Thyroid gland (tissue), 4 donors: Measurements from ENCODE around the gene RPL29.

Experiments
- POLR2A ChIP-seq, 2 donors: fragments of 450-650 bp; IDR thresholded peaks; one replicate each; pipeline ENCODE4 v1.6.1; 2017; ENCODE audit warnings: antibody characterized with exemption in 2 of 2, mild to moderate bottlenecking in 2 of 2, moderate library complexity in 1 of 2
- TF ChIP-seq, protein P1 (sequence below), 6 experiments: fragments of 200-600 bp in 3 of 6; fragments of 450-650 bp in 3 of 6; sonication (generic) in 3 of 6; IDR thresholded peaks; one replicate each; pipeline ENCODE4 v1.5.1; 2016 to 2019; ENCODE audit warnings: antibody characterized with exemption in 6 of 6, mild to moderate bottlenecking in 2 of 6, inconsistent platforms in 1 of 6, moderate library complexity in 1 of 6

- TF ChIP-seq, protein P1, sequence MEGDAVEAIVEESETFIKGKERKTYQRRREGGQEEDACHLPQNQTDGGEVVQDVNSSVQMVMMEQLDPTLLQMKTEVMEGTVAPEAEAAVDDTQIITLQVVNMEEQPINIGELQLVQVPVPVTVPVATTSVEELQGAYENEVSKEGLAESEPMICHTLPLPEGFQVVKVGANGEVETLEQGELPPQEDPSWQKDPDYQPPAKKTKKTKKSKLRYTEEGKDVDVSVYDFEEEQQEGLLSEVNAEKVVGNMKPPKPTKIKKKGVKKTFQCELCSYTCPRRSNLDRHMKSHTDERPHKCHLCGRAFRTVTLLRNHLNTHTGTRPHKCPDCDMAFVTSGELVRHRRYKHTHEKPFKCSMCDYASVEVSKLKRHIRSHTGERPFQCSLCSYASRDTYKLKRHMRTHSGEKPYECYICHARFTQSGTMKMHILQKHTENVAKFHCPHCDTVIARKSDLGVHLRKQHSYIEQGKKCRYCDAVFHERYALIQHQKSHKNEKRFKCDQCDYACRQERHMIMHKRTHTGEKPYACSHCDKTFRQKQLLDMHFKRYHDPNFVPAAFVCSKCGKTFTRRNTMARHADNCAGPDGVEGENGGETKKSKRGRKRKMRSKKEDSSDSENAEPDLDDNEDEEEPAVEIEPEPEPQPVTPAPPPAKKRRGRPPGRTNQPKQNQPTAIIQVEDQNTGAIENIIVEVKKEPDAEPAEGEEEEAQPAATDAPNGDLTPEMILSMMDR (IDR thresholded peaks at IDR 0.05): no peak
- no peak for TF ChIP-seq POLR2A (IDR thresholded peaks at IDR 0.05)
Observed at GRCh38 chr3:52021489-52022268, 26.0 kb upstream of the RPL29 start.
